CD4-positive, CD25-positive, alpha-beta regulatory T cell (primary cell): ENCODE results near the gene RALGDS. TPM values are rescaled to one million over a fixed set of nuclear protein-coding genes. Genes with fewer than 3 reads are reported as not detected.

Source experiments
- ATAC-seq, 2 donors: fragments of 150-1000 bp; cut with Tn5 transposase; one replicate each; pipeline ENCODE4 v1.10.0; 2021; ENCODE audit warnings: low read depth in 2 of 2, moderate number of reproducible peaks in 2 of 2, moderate library complexity in 1 of 2
- DNase-seq, 3 donors: peaks; one replicate each; pipeline versions ENCODE4 v3.0.0 to v3.0.0-alpha.2; 2012 to 2022; ENCODE audit warnings: mixed read lengths in 1 of 3
- H3K27ac ChIP-seq: one replicate; pipeline ENCODE4 v1.7.0; 2013; ENCODE audit warnings: mild to moderate bottlenecking, low read length; ENCODE audit not compliant: insufficient read depth, poor library complexity, severe bottlenecking
- H3K27me3 ChIP-seq: one replicate; pipeline ENCODE4 v1.7.0; 2013; ENCODE audit warnings: low read length; ENCODE audit not compliant: control insufficient read depth, insufficient read depth
- H3K36me3 ChIP-seq: one replicate; pipeline ENCODE4 v1.7.0; 2013; ENCODE audit warnings: mild to moderate bottlenecking, low read length, moderate library complexity; ENCODE audit not compliant: control insufficient read depth, insufficient read depth
- H3K4me1 ChIP-seq: 2 replicates; pipeline ENCODE4 v1.7.0; 2013; ENCODE audit warnings: mild to moderate bottlenecking, low read length; ENCODE audit not compliant: insufficient read depth, control insufficient read depth, poor library complexity, severe bottlenecking
- H3K4me3 ChIP-seq: one replicate; pipeline ENCODE4 v1.7.0; 2013; ENCODE audit warnings: low read depth, mild to moderate bottlenecking, low read length, moderate library complexity
- H3K9me3 ChIP-seq, 2 experiments: 1 replicate in 1 of 2; 2 replicates in 1 of 2; pipeline ENCODE4 v1.7.0; 2013; ENCODE audit warnings: low read length in 2 of 2, mild to moderate bottlenecking in 1 of 2, moderate library complexity in 1 of 2; ENCODE audit not compliant: control insufficient read depth in 2 of 2
- H3K27ac Mint-ChIP-seq, 3 donors: one replicate each; pipeline ENCODE4 v1.8.0; 2020 to 2022; ENCODE audit warnings: mild to moderate bottlenecking in 3 of 3, mixed read lengths in 3 of 3, moderate library complexity in 2 of 3
- H3K27me3 Mint-ChIP-seq: one replicate; pipeline ENCODE4 v1.8.0; 2022; ENCODE audit warnings: mild to moderate bottlenecking, mixed read lengths
- H3K36me3 Mint-ChIP-seq: one replicate; pipeline ENCODE4 v1.8.0; 2020; ENCODE audit warnings: mixed read lengths
- H3K4me1 Mint-ChIP-seq, 4 donors: one replicate each; pipeline ENCODE4 v1.8.0; 2020 to 2022; ENCODE audit warnings: mixed read lengths in 4 of 4, mild to moderate bottlenecking in 1 of 4
- H3K4me3 Mint-ChIP-seq, 4 donors: one replicate each; pipeline ENCODE4 v1.8.0; 2020 to 2022; ENCODE audit warnings: mild to moderate bottlenecking in 4 of 4, mixed read lengths in 4 of 4, moderate library complexity in 3 of 4
- H3K9me3 Mint-ChIP-seq, 7 donors: one replicate each; pipeline ENCODE4 v1.8.0; 2020 to 2022; ENCODE audit warnings: mixed read lengths in 7 of 7, mild to moderate bottlenecking in 3 of 7, moderate library complexity in 2 of 7
- polyA plus RNA-seq, 4 donors: library from polyadenylated mRNA; unstranded; fragments of 300-500 nt; fragmentation: Illumina TruSeq; gene quantifications; one replicate each; pipeline ENCODE4 v1.2.3, GENCODE V29; 2021
- total RNA-seq: library from RNA; stranded (reverse); gene quantifications from one replicate; pipeline ENCODE4 v1.2.3, GENCODE V29; 2022

Gene RALGDS
- total and polyA plus RNA-seq, 5 donors from 2014 or later: 34.6 to 228 (median 58.5) TPM

- peaks cover 14 to 86% (median 35%) of the 10 kb centered on the region in 4 donors for H3K4me1 Mint-ChIP-seq
- H3K27me3 Mint-ChIP-seq: no peaks in the 10 kb centered on the region
- DNase-seq: no peak
- Histone ChIP-seq H3K27ac (peak overlapping the region; percentile 98), H3K4me3 (no peak overlapping the region), H3K27me3 (no peaks in the 10 kb centered on the region), H3K9me3 (no peaks in the 10 kb centered on the region), H3K4me1 (peaks cover 83% of the 10 kb centered on the region), H3K36me3 (no peaks in the 10 kb centered on the region)
- H3K9me3 Mint-ChIP-seq: peaks cover 0 to 2% (median 0%) of the 10 kb centered on the region in 7 donors
- peaks cover 5% of the 10 kb centered on the region for H3K36me3 Mint-ChIP-seq
- no peak for ATAC-seq
- H3K4me3 Mint-ChIP-seq: peak overlapping the region in 2 of 4 donors; percentile 21 to 25
- H3K27ac Mint-ChIP-seq: peak overlapping the region; percentile 65 to 90 (median 83)
These were observed 18.5 kb upstream of the RALGDS start for GRCh38 chr9:133139246-133140173.

- Mint-ChIP-seq H3K4me1 (peaks cover 7 to 87% (median 39%) of the 10 kb centered on the region in 4 donors), H3K4me3 (peak overlapping the region in 3 of 4 donors; percentile 12 to 69 (median 61)), H3K9me3 (no peaks in the 10 kb centered on the region), H3K27me3 (no peaks in the 10 kb centered on the region), H3K36me3 (peaks cover 5% of the 10 kb centered on the region), H3K27ac (peak overlapping the region; percentile 97 to 100 (median 100))
- H3K9me3 ChIP-seq: no peaks in the 10 kb centered on the region
- peak in 1 of 3 donors; percentile 77 for DNase-seq
- H3K36me3 ChIP-seq: no peaks in the 10 kb centered on the region
- H3K4me1 ChIP-seq: peaks cover 85% of the 10 kb centered on the region
- ATAC-seq: no peak
- H3K27ac ChIP-seq: peak overlapping the region; percentile 56
- no peaks in the 10 kb centered on the region for H3K27me3 ChIP-seq
- H3K4me3 ChIP-seq: no peak overlapping the region
These were observed 16.6 kb upstream of the RALGDS start for GRCh38 chr9:133137451-133138231.

- Mint-ChIP-seq H3K4me1 (peaks cover 7 to 89% (median 42%) of the 10 kb centered on the region in 4 donors), H3K4me3 (peak overlapping the region in 3 of 4 donors; percentile 1 to 97 (median 90)), H3K9me3 (peaks cover 0 to 1% (median 0%) of the 10 kb centered on the region in 7 donors), H3K27ac (peak overlapping the region; percentile 100), H3K27me3 (peaks cover 5% of the 10 kb centered on the region), H3K36me3 (peaks cover 7% of the 10 kb centered on the region)
- Histone ChIP-seq H3K4me3 (peak overlapping the region; percentile 54), H3K4me1 (peaks cover 85% of the 10 kb centered on the region), H3K36me3 (no peaks in the 10 kb centered on the region), H3K9me3 (no peaks in the 10 kb centered on the region), H3K27ac (peak overlapping the region; percentile 100), H3K27me3 (no peaks in the 10 kb centered on the region)
- ATAC-seq (peak in 1 of 2 donors; percentile 4), DNase-seq (peak in 2 of 3 donors; percentile 58 to 70)
These were observed 14.2 kb upstream of the RALGDS start for GRCh38 chr9:133135146-133135745.

GRCh38 chr9:133134388-133135145, 13.5 kb upstream of the RALGDS start:
- ATAC-seq (no peak), DNase-seq (peak in 1 of 3 donors; percentile 35)
- H3K36me3 ChIP-seq: no peaks in the 10 kb centered on the region
- peak overlapping the region; percentile 100 for H3K27ac Mint-ChIP-seq
- peaks cover 7 to 89% (median 42%) of the 10 kb centered on the region in 4 donors for H3K4me1 Mint-ChIP-seq
- peaks cover 5% of the 10 kb centered on the region for H3K27me3 Mint-ChIP-seq
- H3K27me3 ChIP-seq: no peaks in the 10 kb centered on the region
- no peaks in the 10 kb centered on the region for H3K9me3 ChIP-seq
- peak overlapping the region; percentile 54 for H3K4me3 ChIP-seq
- H3K9me3 Mint-ChIP-seq: peaks cover 0 to 1% (median 0%) of the 10 kb centered on the region in 7 donors
- H3K36me3 Mint-ChIP-seq: peaks cover 7% of the 10 kb centered on the region
- peaks cover 83% of the 10 kb centered on the region for H3K4me1 ChIP-seq
- peak overlapping the region; percentile 70 to 97 (median 90) for H3K4me3 Mint-ChIP-seq
- peak overlapping the region; percentile 100 for H3K27ac ChIP-seq

- Mint-ChIP-seq H3K27me3 (peaks cover 5% of the 10 kb centered on the region), H3K27ac (peak overlapping the region; percentile 100), H3K9me3 (peaks cover 0 to 1% (median 0%) of the 10 kb centered on the region in 7 donors), H3K36me3 (peaks cover 7% of the 10 kb centered on the region), H3K4me1 (peaks cover 7 to 91% (median 43%) of the 10 kb centered on the region in 4 donors), H3K4me3 (peak overlapping the region; percentile 70 to 97 (median 90))
- H3K9me3 ChIP-seq: no peaks in the 10 kb centered on the region
- ATAC-seq (peak; percentile 89 to 90), DNase-seq (peak; percentile 87 to 97 (median 93))
- peak overlapping the region; percentile 100 for H3K27ac ChIP-seq
- H3K36me3 ChIP-seq: no peaks in the 10 kb centered on the region
- H3K4me3 ChIP-seq: peak overlapping the region; percentile 54
- H3K27me3 ChIP-seq: no peaks in the 10 kb centered on the region
- H3K4me1 ChIP-seq: peaks cover 87% of the 10 kb centered on the region
These were observed 12.8 kb upstream of the RALGDS start for GRCh38 chr9:133133681-133134387.

GRCh38 chr9:133132174-133132573, 11.1 kb upstream of the RALGDS start:
- H3K4me1 Mint-ChIP-seq: peaks cover 7 to 94% (median 51%) of the 10 kb centered on the region in 4 donors
- no peaks in the 10 kb centered on the region for H3K27me3 ChIP-seq
- H3K4me3 ChIP-seq: no peak overlapping the region
- peak overlapping the region; percentile 100 for H3K27ac ChIP-seq
- no peaks in the 10 kb centered on the region for H3K9me3 ChIP-seq
- peak overlapping the region; percentile 77 to 93 (median 91) for H3K4me3 Mint-ChIP-seq
- DNase-seq (no peak), ATAC-seq (no peak)
- H3K9me3 Mint-ChIP-seq: peaks cover 0 to 1% (median 0%) of the 10 kb centered on the region in 7 donors
- peaks cover 11% of the 10 kb centered on the region for H3K36me3 Mint-ChIP-seq
- peak overlapping the region; percentile 100 for H3K27ac Mint-ChIP-seq
- H3K27me3 Mint-ChIP-seq: peaks cover 5% of the 10 kb centered on the region
- H3K4me1 ChIP-seq: peaks cover 92% of the 10 kb centered on the region
- no peaks in the 10 kb centered on the region for H3K36me3 ChIP-seq
